ENCODE measurements around the gene SYT9.
"Not testable (repeated sequence)": the region's sequence is repeated elsewhere in the genome, so short reads cannot be mapped to it uniquely, and the experiment has no call there.

GRCh38 chr11:7517743-7518142 is 266.0 kb downstream of the SYT9 start:
- not testable (repeated sequence) for TF ChIP-seq POLR2AphosphoS5 (IDR thresholded peaks at IDR 0.05; ENCODE audit: borderline replicate concordance, low read depth, low read length); EZH2 (IDR thresholded peaks at IDR 0.05)
